Raji (cell line): Measurements from ENCODE around the gene UBE4B.

Source experiments
- POLR2A ChIP-seq: IDR thresholded peaks from 2 replicates; pipeline ENCODE4 v1.6.1; 2011; ENCODE audit warnings: low read depth, low read length, control low read depth; ENCODE audit not compliant: insufficient read depth

The UBE4B gene

DNA sequence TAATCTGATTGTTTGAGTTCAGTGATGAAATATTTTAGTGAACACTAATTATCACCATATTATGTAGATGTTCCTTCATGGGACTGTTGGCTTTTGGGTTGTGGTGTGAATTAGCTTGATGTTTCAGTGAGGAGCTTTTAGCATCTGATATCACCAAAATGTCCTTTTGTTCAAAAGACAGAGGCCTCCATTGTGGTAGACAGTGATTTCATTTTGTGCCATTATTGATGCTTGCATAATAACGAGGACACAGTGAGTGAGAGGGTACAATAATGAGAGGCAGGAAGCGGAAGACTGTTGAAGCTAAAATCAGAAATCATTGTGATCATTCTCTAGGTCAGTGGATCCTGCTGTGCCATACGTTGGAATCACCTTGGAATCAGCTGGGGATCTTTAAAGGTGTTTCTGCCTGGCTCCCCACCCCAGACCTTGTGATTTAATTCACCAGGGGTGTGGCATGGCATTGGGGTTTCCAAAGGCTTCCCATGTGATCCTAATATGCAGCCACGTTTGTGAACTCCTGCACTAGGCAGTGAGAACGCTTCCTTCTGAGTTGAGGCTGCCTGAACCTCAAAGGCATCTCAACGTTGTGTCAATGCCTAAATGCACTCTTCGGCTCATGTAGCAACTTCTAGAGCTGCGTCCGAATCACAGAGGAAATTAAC lies 95.5 kb downstream of the UBE4B start:
- no peak for TF ChIP-seq POLR2A

DNA sequence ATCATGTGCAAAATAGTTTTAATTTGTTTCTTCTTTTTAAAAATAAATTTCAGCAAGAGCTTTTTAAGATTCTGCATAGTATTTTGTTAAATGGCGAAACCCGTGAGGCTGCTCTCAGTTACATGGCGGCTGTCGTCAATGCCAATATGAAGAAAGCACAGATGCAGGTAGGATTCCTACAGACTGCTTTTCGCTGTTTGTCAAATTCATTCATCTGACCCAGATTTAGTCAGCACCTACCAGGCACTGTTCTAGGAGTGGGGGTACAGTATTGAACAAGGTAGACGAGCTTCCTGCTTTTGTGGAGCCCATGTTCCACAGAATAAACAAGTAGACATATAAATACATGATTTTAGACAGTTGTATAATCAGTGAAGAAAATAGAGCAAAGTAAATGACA lies 99.6 kb downstream of the UBE4B start:
- no peak for TF ChIP-seq POLR2A

DNA sequence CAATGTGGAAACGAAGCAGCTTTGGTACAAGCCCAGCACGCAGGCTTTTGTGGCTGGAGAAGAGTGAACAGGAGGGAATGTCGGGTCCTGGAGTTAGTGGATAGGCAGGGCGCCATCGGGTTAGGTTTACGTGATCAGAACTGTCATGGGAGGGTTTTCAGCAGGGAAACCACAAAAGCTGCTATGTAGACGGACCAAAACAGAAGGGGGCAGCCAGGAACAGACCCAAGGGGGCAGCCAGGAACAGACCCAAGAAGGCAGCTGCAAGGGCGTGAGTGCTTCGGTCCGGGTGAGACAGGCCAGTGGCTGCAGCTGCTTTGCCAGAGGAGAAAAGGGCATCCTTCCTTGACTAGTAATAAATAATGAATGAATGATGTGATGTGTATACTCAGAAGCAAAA lies 100.1 kb downstream of the UBE4B start:
- TF ChIP-seq POLR2A, result no peak

DNA sequence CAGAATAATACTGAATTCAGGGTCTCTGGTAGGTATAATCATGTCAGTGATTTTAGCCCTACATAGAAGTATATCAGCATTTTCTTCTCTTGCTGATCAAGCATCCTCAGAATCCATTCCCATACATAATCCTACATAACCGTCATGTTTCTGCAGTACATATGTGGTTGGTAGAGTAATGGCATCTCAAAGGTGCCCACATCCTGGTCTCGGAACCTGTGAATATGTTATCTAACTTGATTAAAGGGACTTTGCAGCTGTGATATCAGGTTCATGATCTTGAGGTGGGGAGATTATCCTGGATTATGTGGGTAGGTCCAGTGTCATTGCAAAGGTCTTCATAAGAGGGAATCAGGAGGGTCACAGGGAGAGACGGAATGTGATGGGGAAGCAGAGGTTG lies 108.2 kb downstream of the UBE4B start:
- no peak for TF ChIP-seq POLR2A

DNA sequence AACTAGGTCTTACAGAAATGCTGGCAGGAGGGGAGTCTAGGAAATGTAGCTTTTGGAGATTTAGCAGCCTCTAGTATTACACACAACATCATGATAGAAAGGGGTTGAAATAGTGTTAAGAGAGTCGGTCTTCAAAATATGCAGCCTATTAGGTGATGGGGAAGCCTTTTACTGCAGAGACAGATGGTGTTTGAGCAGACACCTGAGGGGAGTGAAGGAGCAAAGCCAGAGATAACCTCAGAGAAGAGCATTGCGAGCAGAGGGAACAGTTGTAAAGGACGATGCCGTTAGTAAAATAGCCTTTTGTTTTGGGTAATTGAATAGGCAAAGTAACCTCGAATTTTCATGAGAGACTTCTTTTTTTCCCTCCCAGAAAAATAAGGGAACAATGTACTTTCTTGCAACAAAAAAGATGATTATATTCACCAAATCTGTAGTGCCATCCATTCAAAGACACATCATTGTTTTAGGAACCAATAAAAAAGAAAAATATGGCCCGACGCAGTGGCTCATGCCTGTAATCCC lies 111.3 kb downstream of the UBE4B start:
- no peak for TF ChIP-seq POLR2A

DNA sequence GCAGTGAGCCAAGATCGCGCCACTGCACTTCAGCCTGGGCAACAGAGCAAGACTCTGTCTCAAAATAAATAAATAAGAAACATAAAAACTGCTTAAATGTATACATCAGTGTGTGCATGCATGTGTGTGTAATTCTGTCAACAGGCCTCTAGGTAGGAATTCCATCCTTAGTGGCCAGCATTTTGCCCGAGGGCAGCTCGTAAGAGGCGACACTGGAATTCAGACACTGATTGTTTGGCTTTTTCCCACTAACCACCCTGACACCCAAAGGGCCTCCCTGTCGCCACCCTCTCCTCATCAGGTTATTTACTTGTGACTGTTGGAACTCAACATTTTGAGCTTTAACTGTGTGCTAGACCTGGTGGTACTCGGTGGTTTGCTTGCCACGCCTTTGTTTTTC lies 113.6 kb downstream of the UBE4B start:
- no peak for TF ChIP-seq POLR2A

DNA sequence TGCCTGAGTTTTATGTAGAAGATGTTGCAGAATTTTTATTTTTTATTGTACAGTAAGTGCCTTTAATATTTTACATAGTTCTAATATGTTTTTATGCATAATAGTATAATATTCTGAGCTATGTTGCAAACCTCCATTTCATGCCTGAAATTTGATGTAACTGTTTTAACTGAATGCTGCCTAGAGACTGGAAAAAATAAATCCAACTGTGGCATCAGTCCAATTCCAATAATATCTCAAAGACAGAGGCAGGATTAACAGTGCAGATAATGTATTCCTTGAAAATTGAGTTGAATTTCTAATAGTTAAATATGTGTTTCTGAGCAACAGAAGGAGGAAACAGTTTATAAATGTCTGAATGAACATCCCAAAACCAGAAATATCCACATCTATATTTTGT lies 116.5 kb downstream of the UBE4B start:
- no peak for TF ChIP-seq POLR2A

DNA sequence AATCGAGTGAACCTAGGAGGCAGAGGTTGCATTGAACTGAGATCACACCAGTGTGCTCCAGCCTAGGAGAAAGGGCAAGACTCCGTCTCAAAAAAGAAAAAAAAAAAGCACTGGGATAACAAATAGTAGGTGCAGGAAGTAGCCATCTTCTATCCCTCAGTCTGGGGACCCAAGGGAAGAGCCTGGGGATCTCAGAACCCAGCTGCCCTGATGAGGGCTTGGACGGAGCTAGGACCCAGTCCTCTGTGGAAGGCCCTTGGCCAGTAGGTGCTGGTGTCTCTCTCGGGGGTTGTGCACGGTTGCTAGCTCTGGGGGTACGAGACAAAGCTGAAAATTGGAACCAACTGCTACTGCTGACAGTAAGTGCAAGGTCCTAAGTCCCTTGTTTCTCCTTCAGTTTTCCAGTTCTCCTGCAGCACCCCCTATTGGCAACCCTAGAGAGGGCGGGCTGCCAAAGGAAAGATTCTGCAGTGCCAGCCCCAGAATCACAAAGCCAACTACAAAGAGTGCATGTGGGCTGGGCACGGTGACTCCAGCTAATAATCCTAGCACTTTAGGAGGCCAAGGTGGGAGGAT lies 120.0 kb downstream of the UBE4B start:
- no peak for TF ChIP-seq POLR2A

DNA sequence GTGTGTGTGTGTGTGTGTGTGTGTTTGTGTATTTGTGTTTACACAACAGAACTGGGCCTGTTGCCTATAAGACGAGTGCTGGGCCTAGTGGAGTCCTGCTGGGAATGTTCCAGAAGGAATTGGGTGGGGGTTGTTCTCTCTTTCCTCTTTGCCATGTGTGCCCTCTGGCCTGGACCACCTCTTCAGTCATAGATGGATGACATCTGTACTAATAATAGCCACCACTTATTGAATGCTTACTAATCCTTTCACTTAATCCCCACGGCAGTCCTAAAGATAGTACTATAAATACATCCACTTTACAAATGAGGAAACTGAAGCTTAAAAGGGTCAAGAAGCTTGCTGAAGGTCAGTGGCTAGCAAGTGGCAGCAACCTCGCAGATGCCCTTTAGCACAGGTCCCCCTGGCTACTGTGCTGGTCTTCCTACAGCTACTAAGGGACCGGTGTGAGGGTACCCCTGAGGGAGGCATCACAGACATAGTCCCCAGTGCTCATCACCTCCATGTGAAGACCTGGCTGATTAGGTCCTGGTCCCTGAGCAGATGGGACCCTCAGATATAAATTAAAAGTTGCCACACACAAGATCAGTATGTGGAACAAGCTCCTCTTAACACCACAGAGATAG lies 122.4 kb downstream of the UBE4B start:
- TF ChIP-seq POLR2A, result no peak

DNA sequence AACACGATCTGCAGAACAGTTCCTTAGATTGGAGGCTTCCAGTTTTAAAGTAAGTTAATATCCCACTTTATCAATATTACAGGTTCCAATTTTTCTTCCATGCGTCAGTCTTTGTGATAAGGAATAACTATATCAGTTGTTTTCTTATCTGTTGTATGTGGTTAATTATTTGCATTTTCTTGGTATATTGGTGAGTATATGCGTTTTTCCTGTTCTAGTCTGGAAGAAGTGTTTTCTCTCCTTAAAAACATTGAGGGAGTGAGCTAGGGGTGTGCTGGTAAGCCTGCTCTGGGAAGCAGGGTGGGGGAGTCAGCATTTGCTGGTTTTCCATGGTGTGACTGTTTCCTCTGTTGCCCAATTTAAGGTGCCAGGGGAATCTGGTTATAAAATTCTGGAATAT lies 127.4 kb downstream of the UBE4B start:
- TF ChIP-seq POLR2A, result no peak

DNA sequence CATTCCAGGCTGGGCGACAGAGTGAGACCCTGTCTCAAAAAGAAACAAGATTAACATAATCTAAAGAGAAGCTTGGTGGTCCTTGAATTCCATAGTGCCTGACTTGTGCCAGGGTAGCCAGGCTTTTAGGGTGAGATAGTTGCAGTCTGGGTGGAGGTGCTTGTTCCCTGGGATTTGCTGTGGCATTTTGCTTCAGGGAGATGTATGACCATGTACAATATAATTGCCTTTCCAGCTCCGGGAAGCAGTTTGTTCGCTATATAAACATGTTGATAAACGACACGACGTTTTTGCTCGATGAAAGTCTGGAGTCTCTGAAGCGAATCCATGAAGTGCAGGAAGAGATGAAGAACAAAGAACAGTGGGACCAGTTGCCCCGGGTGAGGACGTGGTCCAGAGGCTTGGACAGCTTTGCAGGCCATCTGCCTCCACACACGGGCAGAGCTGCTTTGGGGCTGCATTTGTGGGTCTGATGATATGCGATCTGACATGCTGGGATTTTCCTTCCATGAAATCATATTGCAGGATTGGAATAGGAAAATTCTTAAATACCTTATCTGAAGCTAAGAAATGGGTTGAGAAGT lies 128.2 kb downstream of the UBE4B start:
- TF ChIP-seq POLR2A, result no peak

DNA sequence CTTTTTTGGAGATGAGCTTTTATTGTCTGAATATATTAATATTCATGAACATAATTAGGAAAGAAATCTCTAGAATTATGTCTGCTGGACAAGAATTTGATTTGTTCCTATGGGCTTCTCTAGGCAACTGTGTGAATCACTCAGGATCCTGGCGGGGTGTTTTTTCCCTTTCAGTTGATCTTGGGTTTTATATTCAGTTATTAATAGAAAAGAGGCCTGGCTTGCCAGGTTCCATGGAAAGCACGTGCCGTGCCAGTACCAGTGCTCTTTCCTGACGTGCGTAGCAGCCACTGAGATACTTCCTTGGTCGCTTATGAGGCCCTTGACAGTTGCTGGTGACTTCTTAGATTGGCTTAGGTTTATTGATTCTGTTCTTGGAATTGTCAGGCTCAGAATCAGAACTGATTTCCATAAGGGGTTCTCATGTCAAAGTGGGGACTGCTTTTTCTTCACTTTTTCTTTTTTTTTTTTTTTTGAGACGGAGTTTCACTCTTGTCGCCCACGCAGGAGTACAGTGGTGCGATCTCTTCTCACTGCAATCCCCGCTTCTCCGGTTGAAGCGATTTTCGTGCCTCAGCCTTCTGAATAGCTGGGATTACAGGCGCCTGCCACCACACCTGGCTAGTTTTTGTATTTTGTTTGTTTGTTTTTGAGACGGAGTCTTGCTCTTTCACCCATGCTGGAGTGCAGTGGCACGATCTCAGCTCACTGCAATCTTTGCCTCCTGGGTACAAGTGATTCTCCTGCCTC lies 129.0 kb downstream of the UBE4B start:
- no peak for TF ChIP-seq POLR2A

DNA sequence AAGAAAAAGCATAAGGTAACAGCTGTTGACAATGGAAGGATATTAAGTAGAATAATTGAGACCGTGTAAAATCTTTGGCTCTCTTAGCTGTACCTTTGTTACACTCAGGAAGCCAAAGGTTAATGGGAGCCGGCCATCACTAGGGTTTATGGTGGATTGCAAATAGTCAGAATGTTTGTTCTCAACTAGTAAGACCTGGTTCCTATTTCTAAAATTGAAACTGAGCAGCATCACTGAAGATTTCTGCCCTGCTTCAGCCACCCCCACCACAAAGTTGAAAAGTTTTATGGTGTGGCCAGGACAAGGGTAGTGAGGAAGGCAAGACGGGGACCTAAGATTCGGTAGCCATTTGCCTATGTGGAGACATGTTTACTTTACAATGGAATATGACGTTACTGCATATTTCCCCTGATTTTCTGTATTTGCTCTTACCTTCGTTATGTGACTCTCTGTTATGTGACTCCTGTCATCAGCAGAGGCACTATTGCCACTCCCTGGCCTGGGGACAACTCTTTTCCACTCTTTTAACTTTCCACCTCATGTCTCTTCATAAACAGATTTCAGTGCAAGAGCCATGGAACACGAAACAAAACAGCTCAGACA lies 136.3 kb downstream of the UBE4B start:
- no peak for TF ChIP-seq POLR2A

DNA sequence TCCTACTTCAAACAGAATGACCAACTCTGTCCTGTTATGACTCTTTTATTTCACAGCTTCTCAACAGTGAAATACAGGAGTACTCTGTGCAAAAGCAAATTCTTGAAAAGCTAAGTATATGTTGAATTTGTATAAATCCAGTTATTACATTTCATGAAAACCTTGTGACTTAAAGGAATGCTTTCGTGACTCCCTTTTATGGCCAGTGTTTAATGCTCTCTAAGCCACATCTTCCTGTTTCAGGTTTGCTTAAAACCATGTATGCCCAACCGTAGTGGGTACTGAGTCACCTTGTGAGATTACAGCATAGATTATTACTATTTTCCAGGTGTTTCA lies 137.4 kb downstream of the UBE4B start:
- no peak for TF ChIP-seq POLR2A
